ENCODE results near the gene HINT1. TPM values are rescaled to one million over a fixed set of nuclear protein-coding genes. Genes with fewer than 3 reads are reported as not detected.
"Not testable (repeated sequence)": the region's sequence is repeated elsewhere in the genome, so short reads cannot be mapped to it uniquely, and the experiment has no call there.

Gene HINT1
- total RNA-seq, 1 experiment from 2014 or later = 195 TPM

DNA sequence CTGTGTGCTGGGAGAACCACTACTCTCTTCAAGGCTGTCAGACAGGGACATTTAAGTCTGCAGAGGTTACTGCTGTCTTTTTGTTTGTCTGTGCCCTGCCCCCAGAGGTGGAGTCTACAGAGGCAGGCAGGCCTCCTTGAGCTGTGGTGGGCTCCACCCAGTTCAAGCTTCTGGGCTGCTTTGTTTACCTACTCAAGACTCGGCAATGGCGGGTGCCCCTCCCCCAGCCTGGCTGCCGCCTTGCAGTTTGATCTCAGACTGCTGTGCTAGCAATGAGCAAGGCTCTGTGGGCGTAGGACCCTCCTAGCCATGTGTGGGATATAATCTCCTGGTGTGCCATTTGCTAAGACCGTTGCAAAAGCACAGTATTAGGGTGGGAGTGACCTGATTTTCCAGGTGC, 26.6 kb downstream of the HINT1 start:
- DNase-seq (ENCODE audit: low read depth); in situ Hi-C loops (cut with HindIII; ENCODE audit: low pct_unique_long_range_greater_than_20kb, low sequenced_read_pairs): not testable (repeated sequence)

DNA sequence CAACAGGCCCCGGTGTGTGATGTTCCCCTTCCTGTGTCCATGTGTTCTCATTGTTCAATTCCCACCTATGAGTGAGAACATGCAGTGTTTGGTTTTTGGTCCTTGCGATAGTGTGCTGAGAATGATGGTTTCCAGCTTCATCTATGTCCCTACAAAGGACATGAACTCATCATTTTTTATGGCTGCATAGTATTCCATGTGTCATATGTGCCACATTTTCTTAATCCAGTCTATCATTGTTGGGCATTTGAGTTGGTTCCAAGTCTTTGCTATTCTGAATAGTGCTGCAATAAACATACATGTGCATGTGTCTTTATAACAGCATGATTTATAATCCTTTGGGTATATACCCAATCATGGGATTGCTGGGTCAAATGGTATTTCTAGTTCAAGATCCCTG, 32.0 kb downstream of the HINT1 start:
- DNase-seq (ENCODE audit: low read depth); in situ Hi-C loops (cut with HindIII; ENCODE audit: low pct_unique_long_range_greater_than_20kb, low sequenced_read_pairs): not testable (repeated sequence)

DNA sequence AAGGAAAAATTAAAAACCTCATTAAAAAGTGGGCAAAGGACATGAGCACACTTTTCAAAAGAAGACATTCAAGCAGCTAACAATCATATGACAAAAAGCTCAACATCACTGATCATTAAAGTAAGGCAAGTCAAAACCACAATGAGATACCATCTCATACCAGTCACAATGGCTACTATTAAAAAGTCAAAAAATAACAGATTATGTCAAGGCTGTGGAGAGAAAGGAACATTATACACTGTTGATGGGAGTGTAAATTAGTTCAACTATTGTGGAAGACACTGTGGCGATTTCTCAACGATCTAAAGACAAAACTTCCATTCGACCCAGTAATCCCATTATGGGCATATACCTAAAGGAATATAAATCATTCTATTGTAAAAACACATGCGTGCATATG, 35.8 kb downstream of the HINT1 start:
- in situ Hi-C loops (cut with HindIII; ENCODE audit: low pct_unique_long_range_greater_than_20kb, low sequenced_read_pairs) = no loop called here
- no peak for DNase-seq (ENCODE audit: low read depth)

DNA sequence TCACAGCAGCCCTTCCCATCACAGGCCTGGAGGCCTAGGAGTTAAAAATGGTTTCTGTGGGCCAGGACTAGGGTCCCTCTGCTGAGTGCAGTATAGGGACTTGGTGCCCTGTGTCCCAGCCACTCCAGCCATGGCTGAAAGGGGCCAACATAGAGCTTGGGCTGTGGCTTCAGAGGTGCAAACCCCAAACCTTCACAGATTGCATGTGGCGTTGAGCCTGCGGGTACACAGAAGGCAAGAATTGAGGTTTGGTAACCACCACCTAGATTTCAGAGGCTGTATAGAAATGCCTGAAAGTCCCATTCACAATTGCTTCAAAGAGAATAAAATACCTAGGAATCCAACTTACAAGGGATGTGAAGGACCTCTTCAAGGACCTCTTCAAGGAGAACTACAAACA, 37.8 kb downstream of the HINT1 start:
- in situ Hi-C loops (cut with HindIII; ENCODE audit: low pct_unique_long_range_greater_than_20kb, low sequenced_read_pairs); DNase-seq (ENCODE audit: low read depth): not testable (repeated sequence)

DNA sequence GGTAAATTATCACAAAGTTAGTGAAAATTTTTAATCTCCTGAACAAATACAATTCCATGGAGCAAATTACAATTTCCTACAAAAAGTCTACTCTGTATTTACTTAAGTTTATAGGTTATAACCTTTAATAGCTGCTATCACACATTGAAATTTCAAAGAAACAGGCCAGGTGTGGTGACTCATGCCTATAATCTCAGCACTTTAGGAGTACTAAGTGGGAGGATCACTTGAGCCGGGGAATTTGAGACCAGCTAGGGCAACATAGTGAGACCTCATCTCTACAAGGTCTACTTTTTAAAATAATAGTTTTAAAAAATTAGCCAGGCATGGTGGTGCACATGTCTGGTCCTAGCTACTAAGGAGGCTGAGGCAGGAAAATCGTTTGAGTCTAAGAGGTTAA, 50.3 kb downstream of the HINT1 start:
- DNase-seq (ENCODE audit: low read depth) = no peak
- in situ Hi-C loops (cut with HindIII; ENCODE audit: low pct_unique_long_range_greater_than_20kb, low sequenced_read_pairs) = no loop called here

DNA sequence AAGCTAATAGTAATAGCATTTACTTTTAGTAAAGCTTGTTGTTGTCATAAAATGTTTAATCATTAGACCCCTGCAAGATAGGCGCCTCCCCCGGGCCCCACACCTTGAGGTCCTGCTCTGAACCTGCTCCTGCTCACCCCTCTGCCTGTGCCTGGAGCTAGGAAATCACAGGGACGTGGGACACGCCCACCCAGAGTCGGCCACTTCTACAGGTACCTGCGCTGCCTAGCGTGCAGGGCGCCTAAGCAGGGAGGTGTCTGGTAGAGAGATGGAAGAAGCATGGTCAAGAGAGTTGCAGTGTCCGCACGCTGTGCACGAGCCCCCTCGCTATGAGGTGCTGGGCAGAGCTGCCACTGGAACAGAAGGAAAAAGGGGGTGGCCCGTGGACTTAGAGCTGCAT, 52.6 kb downstream of the HINT1 start:
- DNase-seq (ENCODE audit: low read depth) = no peak
- in situ Hi-C loops (cut with HindIII; ENCODE audit: low pct_unique_long_range_greater_than_20kb, low sequenced_read_pairs) = no loop called here

DNA sequence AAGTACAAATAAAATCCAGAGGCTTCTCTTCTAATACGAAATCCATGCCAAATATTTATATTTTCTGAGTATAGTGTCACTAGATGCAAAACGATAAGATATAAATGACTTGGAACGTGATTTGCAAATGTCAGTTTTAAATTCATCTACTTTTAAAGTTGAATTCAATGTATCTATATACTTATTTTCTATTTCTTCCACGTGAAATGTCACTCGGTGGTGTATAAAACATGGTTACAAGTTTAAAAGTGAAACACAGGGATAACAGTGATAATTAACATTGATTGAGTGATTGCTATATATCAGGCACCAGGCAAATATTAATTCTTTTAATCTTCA, 54.8 kb downstream of the HINT1 start:
- in situ Hi-C loops (cut with HindIII; ENCODE audit: low pct_unique_long_range_greater_than_20kb, low sequenced_read_pairs) = no loop called here
- DNase-seq (ENCODE audit: low read depth) = no peak

DNA sequence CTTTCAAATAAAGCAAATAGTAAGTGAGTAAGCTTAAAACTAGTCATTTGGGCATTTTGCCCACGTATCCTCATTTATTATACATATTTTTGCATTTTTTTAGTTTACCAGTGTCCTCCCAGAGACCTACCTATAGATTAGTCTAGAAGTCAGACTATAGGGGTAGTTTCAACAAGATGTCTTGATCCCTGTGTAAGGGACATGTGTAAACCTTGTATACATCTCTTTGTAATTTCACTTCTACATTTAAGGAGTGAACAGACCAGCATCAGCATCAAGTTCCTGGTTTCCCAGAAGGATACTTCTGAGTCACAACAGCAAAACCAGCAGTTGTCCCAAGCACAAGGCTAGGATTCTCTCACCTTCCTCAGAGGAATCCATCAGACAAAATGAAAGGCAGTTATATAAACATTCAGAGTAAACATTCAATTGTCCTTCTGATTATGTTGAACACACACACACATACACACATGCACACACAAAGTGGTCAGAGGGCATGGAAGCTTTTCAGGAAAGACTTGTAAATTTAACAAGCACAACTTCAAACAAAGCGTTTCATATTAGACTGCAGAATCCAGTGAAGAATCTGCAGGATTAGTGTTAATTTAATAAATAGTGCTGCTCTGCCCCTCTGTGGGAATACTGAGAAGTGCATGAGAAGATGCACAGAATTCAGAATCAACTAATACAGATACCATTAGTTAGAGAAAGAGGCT, 55.4 kb downstream of the HINT1 start:
- in situ Hi-C loops (cut with HindIII; ENCODE audit: low pct_unique_long_range_greater_than_20kb, low sequenced_read_pairs) = no loop called here
- peak; percentile 29 for DNase-seq (ENCODE audit: low read depth)

Other genes with a start within 250 kb of the HINT1 start
- gene LYRM7, start 5.7 kb upstream of the HINT1 start, total RNA-seq (2014; rRNA removed; shearing (Covaris generic); ENCODE audit: low replicate concordance) = 0.98 and 4.5 TPM in 2 replicates
- gene CDC42SE2, start 98.8 kb upstream of the HINT1 start, total RNA-seq (2014; rRNA removed; shearing (Covaris generic); ENCODE audit: low replicate concordance) = 40.5 and 61.6 TPM in 2 replicates